HEK293 (cell line): ENCODE measurements around the gene IRF7.

Source experiments
- CTCF ChIA-PET: fragments of 350-600 bp; formaldehyde crosslinking; extraction: SDS; loops from one replicate; lab custom pipeline; 2021; ENCODE audit warnings: antibody characterized with exemption; lab: Yijun Ruan, JAX
- POLR2A ChIA-PET: fragments of 300-600 bp; formaldehyde crosslinking; extraction: SDS; loops from one replicate; lab custom pipeline; 2020; ENCODE audit warnings: antibody characterized with exemption, inconsistent platforms; lab: Yijun Ruan, JAX
- H3K27ac ChIP-seq: fragments of 200-500 bp; sonication (Bioruptor generic); 2 replicates; pipeline ENCODE4 v1.5.1; 2014; ENCODE audit warnings: low read depth, low read length, control low read depth, inconsistent platforms; ENCODE audit errors: extremely low read depth
- H3K36me3 ChIP-seq, 2 experiments: fragments of 200-500 bp in 1 of 2; sonication (Bioruptor generic) in 1 of 2; 1 replicate in 1 of 2; 2 replicates in 1 of 2; pipeline ENCODE4 v1.5.1; 2014 to 2017; ENCODE audit warnings: inconsistent platforms in 2 of 2, low read length in 2 of 2; ENCODE audit not compliant: control insufficient read depth in 2 of 2, insufficient read depth in 1 of 2
- H3K4me1 ChIP-seq: fragments of 200-500 bp; sonication (Bioruptor generic); 2 replicates; pipeline ENCODE4 v1.5.1; 2014; ENCODE audit warnings: mild to moderate bottlenecking, low read length, inconsistent platforms; ENCODE audit not compliant: control insufficient read depth, insufficient read depth
- H3K4me3 ChIP-seq: 2 replicates; pipeline ENCODE4 v1.5.1; 2011; ENCODE audit warnings: low read depth, mild to moderate bottlenecking, control low read depth, low read length, moderate library complexity
- H3K9me3 ChIP-seq: fragments of 200-500 bp; sonication (Bioruptor generic); 2 replicates; pipeline ENCODE4 v1.5.1; 2014; ENCODE audit warnings: low read depth, low read length, inconsistent platforms; ENCODE audit not compliant: control insufficient read depth, insufficient read depth
- GFI1B ChIP-seq: fragments of 450-650 bp; formaldehyde crosslinking; IDR thresholded peaks from 2 replicates; pipeline ENCODE4 v1.5.1; 2016; ENCODE audit warnings: missing biosample characterization, missing genetic modification characterization
- KLF7 ChIP-seq: fragments of 450-650 bp; formaldehyde crosslinking; IDR thresholded peaks from 2 replicates; pipeline ENCODE4 v1.5.1; 2016; ENCODE audit warnings: missing biosample characterization, missing genetic modification characterization, borderline replicate concordance
- SALL2 ChIP-seq: fragments of 450-650 bp; formaldehyde crosslinking; IDR thresholded peaks from 2 replicates; pipeline ENCODE4 v1.5.0; 2017; ENCODE audit warnings: missing biosample characterization, mild to moderate bottlenecking, missing genetic modification characterization, borderline replicate concordance
- SCRT2 ChIP-seq: fragments of 450-650 bp; formaldehyde crosslinking; IDR thresholded peaks from 2 replicates; pipeline ENCODE4 v1.5.1; 2016; ENCODE audit warnings: missing biosample characterization, missing genetic modification characterization
- ZBTB17 ChIP-seq: fragments of 450-650 bp; formaldehyde crosslinking; IDR thresholded peaks from 2 replicates; pipeline ENCODE4 v1.5.1; 2016; ENCODE audit warnings: missing biosample characterization, missing genetic modification characterization
- ZBTB7A ChIP-seq: fragments of 450-650 bp; formaldehyde crosslinking; IDR thresholded peaks from 2 replicates; pipeline ENCODE4 v1.5.1; 2016; ENCODE audit warnings: low read depth, missing biosample characterization, missing genetic modification characterization
- ZNF10 ChIP-seq: fragments of 450-650 bp; formaldehyde crosslinking; IDR thresholded peaks from 2 replicates; pipeline ENCODE4 v1.5.1; 2017; ENCODE audit warnings: missing biosample characterization, missing genetic modification characterization
- ZNF366 ChIP-seq: fragments of 450-650 bp; formaldehyde crosslinking; conservative IDR thresholded peaks from 2 replicates; pipeline ENCODE4 v1.5.1; 2016; ENCODE audit warnings: missing biosample characterization, missing genetic modification characterization
- ZNF501 ChIP-seq: fragments of 450-650 bp; formaldehyde crosslinking; IDR thresholded peaks from 2 replicates; pipeline ENCODE4 v1.5.1; 2016; ENCODE audit warnings: missing biosample characterization, missing genetic modification characterization
- ZNF560 ChIP-seq: fragments of 450-650 bp; formaldehyde crosslinking; IDR thresholded peaks from 2 replicates; pipeline ENCODE4 v1.5.1; 2017; ENCODE audit warnings: missing biosample characterization, missing genetic modification characterization, borderline replicate concordance
- ZNF600 ChIP-seq: fragments of 450-650 bp; formaldehyde crosslinking; IDR thresholded peaks from 2 replicates; pipeline ENCODE4 v1.5.1; 2016; ENCODE audit warnings: missing biosample characterization, missing genetic modification characterization
- ZNF610 ChIP-seq: fragments of 450-650 bp; formaldehyde crosslinking; IDR thresholded peaks from 2 replicates; pipeline ENCODE4 v1.5.1; 2016; ENCODE audit warnings: missing biosample characterization, missing genetic modification characterization, borderline replicate concordance
- ZNF654 ChIP-seq: fragments of 450-650 bp; formaldehyde crosslinking; IDR thresholded peaks from 2 replicates; pipeline ENCODE4 v1.5.1; 2016; ENCODE audit warnings: low read depth, missing biosample characterization, missing genetic modification characterization
- ZNF664 ChIP-seq: fragments of 450-650 bp; formaldehyde crosslinking; IDR thresholded peaks from 2 replicates; pipeline ENCODE4 v1.5.1; 2016; ENCODE audit warnings: missing biosample characterization, missing genetic modification characterization
- ZNF707 ChIP-seq: fragments of 450-650 bp; formaldehyde crosslinking; IDR thresholded peaks from 2 replicates; pipeline ENCODE4 v1.5.1; 2016; ENCODE audit warnings: missing biosample characterization, missing genetic modification characterization
- ZNF747 ChIP-seq: fragments of 450-650 bp; formaldehyde crosslinking; IDR thresholded peaks from 2 replicates; pipeline ENCODE4 v1.5.1; 2016; ENCODE audit warnings: missing biosample characterization, missing genetic modification characterization
- ZNF792 ChIP-seq: fragments of 450-650 bp; formaldehyde crosslinking; IDR thresholded peaks from 2 replicates; pipeline ENCODE4 v1.5.1; 2016; ENCODE audit warnings: missing biosample characterization, missing genetic modification characterization
- ZNF830 ChIP-seq: fragments of 450-650 bp; IDR thresholded peaks from 2 replicates; pipeline ENCODE4 v1.5.0; 2018; ENCODE audit warnings: missing biosample characterization, missing genetic modification characterization, low read depth, mild to moderate bottlenecking, moderate library complexity
- TF ChIP-seq, protein P1 (sequence below): fragments of 450-650 bp; formaldehyde crosslinking; conservative IDR thresholded peaks from 2 replicates; pipeline ENCODE4 v1.5.1; 2016; ENCODE audit warnings: low read depth, missing biosample characterization, missing genetic modification characterization
- TF ChIP-seq, protein P2 (sequence below): fragments of 450-650 bp; formaldehyde crosslinking; IDR thresholded peaks from 2 replicates; pipeline ENCODE4; 2016; ENCODE audit warnings: missing biosample characterization, missing genetic modification characterization
- TF ChIP-seq, protein P3 (sequence below): fragments of 450-650 bp; formaldehyde crosslinking; IDR thresholded peaks from 2 replicates; pipeline ENCODE4 v1.5.1; 2017; ENCODE audit warnings: missing biosample characterization, missing genetic modification characterization

IRF7 gene

DNA sequence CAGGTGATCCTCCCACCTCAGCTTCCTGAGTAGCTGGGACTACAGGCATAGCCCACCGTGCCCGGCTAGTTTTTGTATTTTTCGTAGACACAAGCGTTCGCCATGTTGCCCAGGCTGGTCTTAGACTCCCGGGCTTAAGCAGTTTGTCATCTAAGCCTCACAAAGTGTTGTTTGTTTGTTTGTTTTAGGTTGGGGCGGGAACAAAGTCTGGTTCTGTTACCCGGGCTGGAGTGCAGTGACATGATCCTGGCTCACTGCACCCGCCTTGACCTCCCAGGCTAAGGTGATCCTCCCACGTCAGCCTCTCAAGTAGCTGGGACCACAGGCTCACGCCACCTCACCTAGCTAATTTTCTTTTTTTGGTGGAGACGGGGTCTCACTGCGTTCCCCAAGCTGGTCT, 12.6 kb downstream of the IRF7 start:
- TF ChIP-seq ZNF10 (tag by site-specific recombination) (no peak), ZNF830 (tag by site-specific recombination) (no peak), ZNF664 (tag by site-specific recombination) (no peak), ZNF501 (no peak), ZNF747 (tag by site-specific recombination) (no peak), ZBTB7A (tag by site-specific recombination) (no peak), ZNF366 (tag by site-specific recombination) (no peak), ZNF654 (tag by site-specific recombination) (no peak), ZBTB17 (tag by site-specific recombination) (no peak)
- H3K9me3 ChIP-seq, result no peaks in the 10 kb centered on the region
- no peak overlapping the region for H3K27ac ChIP-seq
- H3K4me1 ChIP-seq, result no peaks in the 10 kb centered on the region
- CTCF ChIA-PET, result interaction anchor here (0.7 kb wide), 1 partner anchor 177 kb away, joined by 3 read pairs; no protein-coding TSS in a partner anchor
- peaks cover 16 to 90% of the 10 kb centered on the region in 2 experiments; a peak in 2 of 3 replicates for H3K36me3 ChIP-seq
- POLR2A ChIA-PET, result interaction anchor here (0.7 to 1.0 kb wide), 2 partner anchors 27 to 47 kb away, joined by 3 to 5 read pairs; partner anchors contain the start of gene PHRF1
- no peak overlapping the region for H3K4me3 ChIP-seq

DNA sequence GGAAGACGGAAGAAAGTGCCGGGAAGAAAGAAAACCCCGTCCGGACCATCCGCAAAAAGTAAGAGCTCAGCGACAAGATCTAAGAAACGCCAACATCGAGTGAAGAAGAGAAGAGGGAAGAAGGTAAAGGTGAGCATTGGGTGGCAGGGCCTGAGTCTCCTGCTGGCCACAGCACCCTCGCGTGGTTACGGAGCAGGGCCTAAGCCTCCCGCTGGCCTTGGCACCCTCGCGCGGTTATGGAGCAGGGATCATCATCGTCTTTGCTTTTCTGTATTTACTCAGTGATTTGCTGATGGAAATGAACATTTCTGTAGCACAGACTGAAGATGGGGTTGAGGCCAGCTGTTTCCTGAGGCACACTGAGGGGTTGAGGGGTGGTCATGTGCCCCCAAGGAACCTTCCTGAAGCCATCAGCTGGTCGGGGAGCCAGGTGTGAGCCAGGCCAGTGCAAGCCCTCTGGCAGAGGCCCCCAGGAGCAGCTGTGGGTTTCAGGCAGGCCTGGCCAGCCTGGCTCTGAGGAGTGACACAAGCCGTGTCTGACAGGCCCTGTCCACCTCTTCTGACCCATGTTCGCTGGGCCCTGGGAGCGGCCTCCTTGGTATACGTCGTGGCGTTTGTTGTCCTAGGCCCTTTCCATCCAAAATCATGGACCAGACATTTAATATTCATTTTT, 14.0 kb downstream of the IRF7 start:
- CTCF ChIA-PET, result interaction anchor here (0.6 to 1.5 kb wide), 2 partner anchors 11 to 159 kb away, joined by 3 to 4 read pairs; no protein-coding TSS in a partner anchor
- peaks cover 16 to 90% of the 10 kb centered on the region in 2 experiments; a peak in 2 of 3 replicates for H3K36me3 ChIP-seq

DNA sequence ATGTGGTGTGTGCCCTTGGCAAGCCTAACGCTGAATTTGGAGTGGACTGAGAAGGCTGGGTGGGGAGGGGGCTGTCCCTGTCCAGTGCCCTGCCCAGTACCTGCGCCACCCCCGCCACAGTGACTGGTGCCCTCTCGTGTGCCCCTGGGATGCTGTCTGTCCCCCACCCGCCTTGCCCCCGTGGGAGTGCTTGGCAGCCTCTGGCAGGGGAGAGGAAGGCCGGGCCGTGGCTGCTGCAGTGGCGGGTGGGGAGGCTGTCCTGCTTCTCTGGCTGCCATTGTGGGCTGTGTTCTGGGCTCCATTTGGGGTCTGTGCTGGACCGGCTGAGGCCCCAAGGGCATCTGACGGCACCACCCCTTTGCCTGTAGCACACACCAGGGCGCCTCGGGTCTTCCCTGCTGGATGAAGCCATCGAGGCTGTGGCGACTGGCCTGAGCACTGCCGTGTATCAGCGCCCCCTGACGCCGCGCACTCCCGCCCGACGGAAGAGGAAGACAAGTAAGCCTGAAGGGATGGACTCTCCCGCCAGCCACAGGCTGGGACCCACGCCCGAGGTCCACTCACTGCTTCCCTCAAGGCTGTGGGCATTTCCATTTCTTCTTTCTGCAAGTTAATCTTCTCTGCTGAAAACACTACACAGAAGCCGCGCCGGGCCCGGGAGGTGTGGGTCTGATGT, 17.6 kb downstream of the IRF7 start:
- CTCF ChIA-PET, result no interaction called here
- TF ChIP-seq KLF7 (tag by site-specific recombination), result no peak
- TF ChIP-seq ZNF560 (tag by site-specific recombination), result no peak
- TF ChIP-seq ZNF707, result no peak
- TF ChIP-seq GFI1B (tag by site-specific recombination), result no peak
- TF ChIP-seq, protein P1, sequence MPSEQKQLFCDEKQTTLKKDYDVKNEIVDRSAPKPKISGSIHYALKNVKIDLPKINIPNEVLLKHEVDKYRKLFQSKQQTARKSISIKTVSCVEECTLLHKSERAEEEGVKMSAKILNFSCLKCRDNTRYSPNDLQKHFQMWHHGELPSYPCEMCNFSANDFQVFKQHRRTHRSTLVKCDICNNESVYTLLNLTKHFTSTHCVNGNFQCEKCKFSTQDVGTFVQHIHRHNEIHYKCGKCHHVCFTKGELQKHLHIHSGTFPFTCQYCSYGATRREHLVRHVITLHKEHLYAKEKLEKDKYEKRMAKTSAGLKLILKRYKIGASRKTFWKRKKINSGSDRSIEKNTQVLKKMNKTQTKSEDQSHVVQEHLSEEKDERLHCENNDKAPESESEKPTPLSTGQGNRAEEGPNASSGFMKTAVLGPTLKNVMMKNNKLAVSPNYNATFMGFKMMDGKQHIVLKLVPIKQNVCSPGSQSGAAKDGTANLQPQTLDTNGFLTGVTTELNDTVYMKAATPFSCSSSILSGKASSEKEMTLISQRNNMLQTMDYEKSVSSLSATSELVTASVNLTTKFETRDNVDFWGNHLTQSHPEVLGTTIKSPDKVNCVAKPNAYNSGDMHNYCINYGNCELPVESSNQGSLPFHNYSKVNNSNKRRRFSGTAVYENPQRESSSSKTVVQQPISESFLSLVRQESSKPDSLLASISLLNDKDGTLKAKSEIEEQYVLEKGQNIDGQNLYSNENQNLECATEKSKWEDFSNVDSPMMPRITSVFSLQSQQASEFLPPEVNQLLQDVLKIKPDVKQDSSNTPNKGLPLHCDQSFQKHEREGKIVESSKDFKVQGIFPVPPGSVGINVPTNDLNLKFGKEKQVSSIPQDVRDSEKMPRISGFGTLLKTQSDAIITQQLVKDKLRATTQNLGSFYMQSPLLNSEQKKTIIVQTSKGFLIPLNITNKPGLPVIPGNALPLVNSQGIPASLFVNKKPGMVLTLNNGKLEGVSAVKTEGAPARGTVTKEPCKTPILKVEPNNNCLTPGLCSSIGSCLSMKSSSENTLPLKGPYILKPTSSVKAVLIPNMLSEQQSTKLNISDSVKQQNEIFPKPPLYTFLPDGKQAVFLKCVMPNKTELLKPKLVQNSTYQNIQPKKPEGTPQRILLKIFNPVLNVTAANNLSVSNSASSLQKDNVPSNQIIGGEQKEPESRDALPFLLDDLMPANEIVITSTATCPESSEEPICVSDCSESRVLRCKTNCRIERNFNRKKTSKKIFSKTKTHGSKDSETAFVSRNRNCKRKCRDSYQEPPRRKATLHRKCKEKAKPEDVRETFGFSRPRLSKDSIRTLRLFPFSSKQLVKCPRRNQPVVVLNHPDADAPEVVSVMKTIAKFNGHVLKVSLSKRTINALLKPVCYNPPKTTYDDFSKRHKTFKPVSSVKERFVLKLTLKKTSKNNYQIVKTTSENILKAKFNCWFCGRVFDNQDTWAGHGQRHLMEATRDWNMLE (tag by site-specific recombination), result no peak
- TF ChIP-seq, protein P2, sequence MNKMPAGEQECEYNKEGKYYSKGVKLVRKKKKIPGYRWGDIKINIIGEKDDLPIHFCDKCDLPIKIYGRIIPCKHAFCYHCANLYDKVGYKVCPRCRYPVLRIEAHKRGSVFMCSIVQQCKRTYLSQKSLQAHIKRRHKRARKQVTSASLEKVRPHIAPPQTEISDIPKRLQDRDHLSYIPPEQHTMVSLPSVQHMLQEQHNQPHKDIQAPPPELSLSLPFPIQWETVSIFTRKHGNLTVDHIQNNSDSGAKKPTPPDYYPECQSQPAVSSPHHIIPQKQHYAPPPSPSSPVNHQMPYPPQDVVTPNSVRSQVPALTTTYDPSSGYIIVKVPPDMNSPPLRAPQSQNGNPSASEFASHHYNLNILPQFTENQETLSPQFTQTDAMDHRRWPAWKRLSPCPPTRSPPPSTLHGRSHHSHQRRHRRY (tag by site-specific recombination), result no peak
- TF ChIP-seq ZNF610 (tag by site-specific recombination), result no peak
- no peak for TF ChIP-seq SCRT2 (tag by site-specific recombination)
- H3K4me3 ChIP-seq, result no peak overlapping the region
- POLR2A ChIA-PET, result no interaction called here
- H3K27ac ChIP-seq, result no peak overlapping the region
- no peaks in the 10 kb centered on the region for H3K9me3 ChIP-seq
- peaks cover 13 to 90% of the 10 kb centered on the region in 2 experiments; a peak in 2 of 3 replicates for H3K36me3 ChIP-seq
- no peaks in the 10 kb centered on the region for H3K4me1 ChIP-seq

More for the DNA sequence above, 14.0 kb downstream of the IRF7 start:
- Histone ChIP-seq H3K4me1 (no peaks in the 10 kb centered on the region), H3K27ac (no peak overlapping the region), H3K4me3 (no peak overlapping the region), H3K9me3 (no peaks in the 10 kb centered on the region)
- POLR2A ChIA-PET, result interaction anchor here (0.6 kb wide), 1 partner anchor 144 kb away, joined by 4 read pairs; no protein-coding TSS in a partner anchor
- TF ChIP-seq SALL2 (tag by site-specific recombination), result no peak
- no peak for TF ChIP-seq ZNF792 (tag by site-specific recombination)
- peak; percentile 62 for TF ChIP-seq ZNF600 (tag by site-specific recombination)
- TF ChIP-seq, protein P3, sequence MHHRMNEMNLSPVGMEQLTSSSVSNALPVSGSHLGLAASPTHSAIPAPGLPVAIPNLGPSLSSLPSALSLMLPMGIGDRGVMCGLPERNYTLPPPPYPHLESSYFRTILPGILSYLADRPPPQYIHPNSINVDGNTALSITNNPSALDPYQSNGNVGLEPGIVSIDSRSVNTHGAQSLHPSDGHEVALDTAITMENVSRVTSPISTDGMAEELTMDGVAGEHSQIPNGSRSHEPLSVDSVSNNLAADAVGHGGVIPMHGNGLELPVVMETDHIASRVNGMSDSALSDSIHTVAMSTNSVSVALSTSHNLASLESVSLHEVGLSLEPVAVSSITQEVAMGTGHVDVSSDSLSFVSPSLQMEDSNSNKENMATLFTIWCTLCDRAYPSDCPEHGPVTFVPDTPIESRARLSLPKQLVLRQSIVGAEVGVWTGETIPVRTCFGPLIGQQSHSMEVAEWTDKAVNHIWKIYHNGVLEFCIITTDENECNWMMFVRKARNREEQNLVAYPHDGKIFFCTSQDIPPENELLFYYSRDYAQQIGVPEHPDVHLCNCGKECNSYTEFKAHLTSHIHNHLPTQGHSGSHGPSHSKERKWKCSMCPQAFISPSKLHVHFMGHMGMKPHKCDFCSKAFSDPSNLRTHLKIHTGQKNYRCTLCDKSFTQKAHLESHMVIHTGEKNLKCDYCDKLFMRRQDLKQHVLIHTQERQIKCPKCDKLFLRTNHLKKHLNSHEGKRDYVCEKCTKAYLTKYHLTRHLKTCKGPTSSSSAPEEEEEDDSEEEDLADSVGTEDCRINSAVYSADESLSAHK (tag by site-specific recombination), result no peak
